Measurements from ENCODE around the gene ATP2C2. TPM values are rescaled to one million over a fixed set of nuclear protein-coding genes. Genes with fewer than 3 reads are reported as not detected.

ATP2C2 gene
- total and polyA plus RNA-seq, 9 of the 15 experiments (the other 6 are each of a cell fraction or from before 2014, with no cell fraction given) = 0.75 TPM; not detected in 8

DNA sequence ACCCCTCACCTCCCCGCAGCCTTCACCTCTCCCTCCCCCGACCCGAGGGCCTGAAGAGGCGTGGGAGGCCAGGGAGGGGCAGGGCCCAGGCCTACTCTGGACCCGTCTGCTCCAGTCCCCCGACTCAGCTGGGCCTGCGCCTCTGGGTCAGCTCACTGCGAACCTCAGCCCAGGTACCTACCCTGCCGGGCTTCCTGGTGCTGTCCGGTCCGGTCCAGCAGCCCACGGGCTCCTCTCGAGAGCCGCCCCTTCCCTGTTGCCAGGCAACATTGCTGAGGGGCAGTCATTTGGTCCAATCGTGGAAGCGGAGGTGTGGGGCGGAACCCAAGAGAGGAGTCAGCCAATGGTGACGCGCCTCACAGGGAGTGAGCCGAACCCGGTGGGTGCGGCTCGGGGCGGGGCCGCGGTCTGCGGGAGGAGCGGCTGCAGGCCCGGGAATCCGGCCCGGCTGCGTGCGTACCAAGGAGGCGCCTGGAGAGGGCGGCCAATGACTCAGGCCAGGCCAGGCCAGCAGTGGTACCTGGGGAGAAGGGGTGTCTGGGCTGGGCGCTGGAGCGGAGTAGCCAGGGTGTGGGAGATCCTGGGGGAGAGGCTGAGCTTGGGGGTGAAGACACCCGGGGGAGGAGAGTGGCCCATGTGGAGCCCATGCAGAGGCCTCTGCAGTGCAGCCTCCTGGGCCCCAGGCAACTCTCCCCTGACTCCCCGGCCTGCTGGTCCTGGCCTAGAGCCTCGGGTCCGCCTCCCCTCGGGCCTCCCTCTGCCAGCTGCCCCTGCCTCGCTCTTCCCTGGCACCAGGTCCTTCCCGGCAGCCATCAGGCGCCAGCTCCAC is 136.3 kb downstream of the ATP2C2 start, which contains the start of gene MEAK7 (continued):
- TF ChIP-seq, protein P1, sequence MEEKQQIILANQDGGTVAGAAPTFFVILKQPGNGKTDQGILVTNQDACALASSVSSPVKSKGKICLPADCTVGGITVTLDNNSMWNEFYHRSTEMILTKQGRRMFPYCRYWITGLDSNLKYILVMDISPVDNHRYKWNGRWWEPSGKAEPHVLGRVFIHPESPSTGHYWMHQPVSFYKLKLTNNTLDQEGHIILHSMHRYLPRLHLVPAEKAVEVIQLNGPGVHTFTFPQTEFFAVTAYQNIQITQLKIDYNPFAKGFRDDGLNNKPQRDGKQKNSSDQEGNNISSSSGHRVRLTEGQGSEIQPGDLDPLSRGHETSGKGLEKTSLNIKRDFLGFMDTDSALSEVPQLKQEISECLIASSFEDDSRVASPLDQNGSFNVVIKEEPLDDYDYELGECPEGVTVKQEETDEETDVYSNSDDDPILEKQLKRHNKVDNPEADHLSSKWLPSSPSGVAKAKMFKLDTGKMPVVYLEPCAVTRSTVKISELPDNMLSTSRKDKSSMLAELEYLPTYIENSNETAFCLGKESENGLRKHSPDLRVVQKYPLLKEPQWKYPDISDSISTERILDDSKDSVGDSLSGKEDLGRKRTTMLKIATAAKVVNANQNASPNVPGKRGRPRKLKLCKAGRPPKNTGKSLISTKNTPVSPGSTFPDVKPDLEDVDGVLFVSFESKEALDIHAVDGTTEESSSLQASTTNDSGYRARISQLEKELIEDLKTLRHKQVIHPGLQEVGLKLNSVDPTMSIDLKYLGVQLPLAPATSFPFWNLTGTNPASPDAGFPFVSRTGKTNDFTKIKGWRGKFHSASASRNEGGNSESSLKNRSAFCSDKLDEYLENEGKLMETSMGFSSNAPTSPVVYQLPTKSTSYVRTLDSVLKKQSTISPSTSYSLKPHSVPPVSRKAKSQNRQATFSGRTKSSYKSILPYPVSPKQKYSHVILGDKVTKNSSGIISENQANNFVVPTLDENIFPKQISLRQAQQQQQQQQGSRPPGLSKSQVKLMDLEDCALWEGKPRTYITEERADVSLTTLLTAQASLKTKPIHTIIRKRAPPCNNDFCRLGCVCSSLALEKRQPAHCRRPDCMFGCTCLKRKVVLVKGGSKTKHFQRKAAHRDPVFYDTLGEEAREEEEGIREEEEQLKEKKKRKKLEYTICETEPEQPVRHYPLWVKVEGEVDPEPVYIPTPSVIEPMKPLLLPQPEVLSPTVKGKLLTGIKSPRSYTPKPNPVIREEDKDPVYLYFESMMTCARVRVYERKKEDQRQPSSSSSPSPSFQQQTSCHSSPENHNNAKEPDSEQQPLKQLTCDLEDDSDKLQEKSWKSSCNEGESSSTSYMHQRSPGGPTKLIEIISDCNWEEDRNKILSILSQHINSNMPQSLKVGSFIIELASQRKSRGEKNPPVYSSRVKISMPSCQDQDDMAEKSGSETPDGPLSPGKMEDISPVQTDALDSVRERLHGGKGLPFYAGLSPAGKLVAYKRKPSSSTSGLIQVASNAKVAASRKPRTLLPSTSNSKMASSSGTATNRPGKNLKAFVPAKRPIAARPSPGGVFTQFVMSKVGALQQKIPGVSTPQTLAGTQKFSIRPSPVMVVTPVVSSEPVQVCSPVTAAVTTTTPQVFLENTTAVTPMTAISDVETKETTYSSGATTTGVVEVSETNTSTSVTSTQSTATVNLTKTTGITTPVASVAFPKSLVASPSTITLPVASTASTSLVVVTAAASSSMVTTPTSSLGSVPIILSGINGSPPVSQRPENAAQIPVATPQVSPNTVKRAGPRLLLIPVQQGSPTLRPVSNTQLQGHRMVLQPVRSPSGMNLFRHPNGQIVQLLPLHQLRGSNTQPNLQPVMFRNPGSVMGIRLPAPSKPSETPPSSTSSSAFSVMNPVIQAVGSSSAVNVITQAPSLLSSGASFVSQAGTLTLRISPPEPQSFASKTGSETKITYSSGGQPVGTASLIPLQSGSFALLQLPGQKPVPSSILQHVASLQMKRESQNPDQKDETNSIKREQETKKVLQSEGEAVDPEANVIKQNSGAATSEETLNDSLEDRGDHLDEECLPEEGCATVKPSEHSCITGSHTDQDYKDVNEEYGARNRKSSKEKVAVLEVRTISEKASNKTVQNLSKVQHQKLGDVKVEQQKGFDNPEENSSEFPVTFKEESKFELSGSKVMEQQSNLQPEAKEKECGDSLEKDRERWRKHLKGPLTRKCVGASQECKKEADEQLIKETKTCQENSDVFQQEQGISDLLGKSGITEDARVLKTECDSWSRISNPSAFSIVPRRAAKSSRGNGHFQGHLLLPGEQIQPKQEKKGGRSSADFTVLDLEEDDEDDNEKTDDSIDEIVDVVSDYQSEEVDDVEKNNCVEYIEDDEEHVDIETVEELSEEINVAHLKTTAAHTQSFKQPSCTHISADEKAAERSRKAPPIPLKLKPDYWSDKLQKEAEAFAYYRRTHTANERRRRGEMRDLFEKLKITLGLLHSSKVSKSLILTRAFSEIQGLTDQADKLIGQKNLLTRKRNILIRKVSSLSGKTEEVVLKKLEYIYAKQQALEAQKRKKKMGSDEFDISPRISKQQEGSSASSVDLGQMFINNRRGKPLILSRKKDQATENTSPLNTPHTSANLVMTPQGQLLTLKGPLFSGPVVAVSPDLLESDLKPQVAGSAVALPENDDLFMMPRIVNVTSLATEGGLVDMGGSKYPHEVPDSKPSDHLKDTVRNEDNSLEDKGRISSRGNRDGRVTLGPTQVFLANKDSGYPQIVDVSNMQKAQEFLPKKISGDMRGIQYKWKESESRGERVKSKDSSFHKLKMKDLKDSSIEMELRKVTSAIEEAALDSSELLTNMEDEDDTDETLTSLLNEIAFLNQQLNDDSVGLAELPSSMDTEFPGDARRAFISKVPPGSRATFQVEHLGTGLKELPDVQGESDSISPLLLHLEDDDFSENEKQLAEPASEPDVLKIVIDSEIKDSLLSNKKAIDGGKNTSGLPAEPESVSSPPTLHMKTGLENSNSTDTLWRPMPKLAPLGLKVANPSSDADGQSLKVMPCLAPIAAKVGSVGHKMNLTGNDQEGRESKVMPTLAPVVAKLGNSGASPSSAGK (IDR thresholded peaks at IDR 0.05) = peak; percentile 71
- TF ChIP-seq POU5F1 (IDR thresholded peaks at IDR 0.05; ENCODE audit: borderline replicate concordance, low read depth, low read length, partially characterized antibody) = no peak
- no peak for TF ChIP-seq SRSF3 (IDR thresholded peaks at IDR 0.05; ENCODE audit: insufficient read depth, low read length)
- TF ChIP-seq PML (IDR thresholded peaks at IDR 0.05; ENCODE audit: low read length) = peak; percentile 54; the same call in 1 of the 2 replicates
- no peak for TF ChIP-seq ETS2 (tag; IDR thresholded peaks at IDR 0.05; ENCODE audit: borderline replicate concordance, poor library complexity, severe bottlenecking)
- TF ChIP-seq, protein P2, sequence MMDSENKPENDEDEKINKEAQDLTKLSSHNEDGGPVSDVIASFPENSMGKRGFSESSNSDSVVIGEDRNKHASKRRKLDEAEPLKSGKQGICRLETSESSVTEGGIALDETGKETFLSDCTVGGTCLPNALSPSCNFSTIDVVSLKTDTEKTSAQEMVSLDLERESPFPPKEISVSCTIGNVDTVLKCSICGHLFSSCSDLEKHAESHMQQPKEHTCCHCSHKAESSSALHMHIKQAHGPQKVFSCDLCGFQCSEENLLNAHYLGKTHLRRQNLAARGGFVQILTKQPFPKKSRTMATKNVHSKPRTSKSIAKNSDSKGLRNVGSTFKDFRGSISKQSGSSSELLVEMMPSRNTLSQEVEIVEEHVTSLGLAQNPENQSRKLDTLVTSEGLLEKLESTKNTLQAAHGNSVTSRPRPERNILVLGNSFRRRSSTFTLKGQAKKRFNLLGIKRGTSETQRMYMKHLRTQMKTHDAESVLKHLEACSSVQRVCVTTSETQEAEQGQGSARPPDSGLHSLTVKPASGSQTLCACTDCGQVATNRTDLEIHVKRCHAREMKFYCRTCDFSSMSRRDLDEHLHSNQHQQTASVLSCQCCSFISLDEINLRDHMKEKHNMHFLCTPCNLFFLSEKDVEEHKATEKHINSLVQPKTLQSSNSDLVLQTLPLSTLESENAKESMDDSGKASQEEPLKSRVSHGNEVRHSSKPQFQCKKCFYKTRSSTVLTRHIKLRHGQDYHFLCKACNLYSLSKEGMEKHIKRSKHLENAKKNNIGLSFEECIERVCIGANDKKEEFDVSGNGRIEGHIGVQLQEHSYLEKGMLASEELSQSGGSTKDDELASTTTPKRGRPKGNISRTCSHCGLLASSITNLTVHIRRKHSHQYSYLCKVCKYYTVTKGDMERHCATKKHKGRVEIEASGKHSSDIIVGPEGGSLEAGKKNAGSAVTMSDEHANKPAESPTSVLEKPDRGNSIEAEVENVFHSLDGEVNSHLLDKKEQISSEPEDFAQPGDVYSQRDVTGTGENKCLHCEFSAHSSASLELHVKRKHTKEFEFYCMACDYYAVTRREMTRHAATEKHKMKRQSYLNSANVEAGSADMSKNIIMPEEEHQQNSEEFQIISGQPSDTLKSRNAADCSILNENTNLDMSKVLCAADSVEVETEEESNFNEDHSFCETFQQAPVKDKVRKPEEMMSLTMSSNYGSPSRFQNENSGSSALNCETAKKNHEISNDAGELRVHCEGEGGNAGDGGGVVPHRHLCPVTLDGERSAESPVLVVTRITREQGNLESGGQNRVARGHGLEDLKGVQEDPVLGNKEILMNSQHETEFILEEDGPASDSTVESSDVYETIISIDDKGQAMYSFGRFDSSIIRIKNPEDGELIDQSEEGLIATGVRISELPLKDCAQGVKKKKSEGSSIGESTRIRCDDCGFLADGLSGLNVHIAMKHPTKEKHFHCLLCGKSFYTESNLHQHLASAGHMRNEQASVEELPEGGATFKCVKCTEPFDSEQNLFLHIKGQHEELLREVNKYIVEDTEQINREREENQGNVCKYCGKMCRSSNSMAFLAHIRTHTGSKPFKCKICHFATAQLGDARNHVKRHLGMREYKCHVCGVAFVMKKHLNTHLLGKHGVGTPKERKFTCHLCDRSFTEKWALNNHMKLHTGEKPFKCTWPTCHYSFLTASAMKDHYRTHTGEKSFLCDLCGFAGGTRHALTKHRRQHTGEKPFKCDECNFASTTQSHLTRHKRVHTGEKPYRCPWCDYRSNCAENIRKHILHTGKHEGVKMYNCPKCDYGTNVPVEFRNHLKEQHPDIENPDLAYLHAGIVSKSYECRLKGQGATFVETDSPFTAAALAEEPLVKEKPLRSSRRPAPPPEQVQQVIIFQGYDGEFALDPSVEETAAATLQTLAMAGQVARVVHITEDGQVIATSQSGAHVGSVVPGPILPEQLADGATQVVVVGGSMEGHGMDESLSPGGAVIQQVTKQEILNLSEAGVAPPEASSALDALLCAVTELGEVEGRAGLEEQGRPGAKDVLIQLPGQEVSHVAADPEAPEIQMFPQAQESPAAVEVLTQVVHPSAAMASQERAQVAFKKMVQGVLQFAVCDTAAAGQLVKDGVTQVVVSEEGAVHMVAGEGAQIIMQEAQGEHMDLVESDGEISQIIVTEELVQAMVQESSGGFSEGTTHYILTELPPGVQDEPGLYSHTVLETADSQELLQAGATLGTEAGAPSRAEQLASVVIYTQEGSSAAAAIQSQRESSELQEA (IDR thresholded peaks at IDR 0.05; ENCODE audit: low read depth) = no peak

Measured in K562 (cell line).